K562 (cell line): Measurements from ENCODE around the gene RBBP4. TPM values are rescaled to one million over a fixed set of nuclear protein-coding genes. Genes with fewer than 3 reads are reported as not detected.
"Not testable (repeated sequence)": the region's sequence is repeated elsewhere in the genome, so short reads cannot be mapped to it uniquely, and the experiment has no call there.

Experiments
- ATAC-seq: fragments of 200-7000 bp; cut with Tn5 transposase; 3 replicates; pipeline ENCODE4 v1.9.1; 2020; ENCODE audit warnings: moderate library complexity
- BruUV-seq: library from RNA; stranded (reverse); fragments of 400-500 nt; replicated peaks from 2 replicates; lab custom pipeline; 2021; lab: Mats Ljungman, UMichigan
- CTCF ChIA-PET: fragments of 300-600 bp; formaldehyde crosslinking; extraction: SDS; loops from one replicate; lab custom pipeline; 2021; ENCODE audit warnings: low intra/inter-chr PET ratio; lab: Yijun Ruan, JAX
- POLR2A ChIA-PET: fragments of 300-600, 350-650 bp; sonication (Branson Sonifier 250); formaldehyde crosslinking; extraction: SDS; loops from one replicate; lab custom pipeline; 2021; ENCODE audit warnings: antibody characterized with exemption, inconsistent platforms; lab: Yijun Ruan, JAX
- DNase-seq, 4 experiments: peaks; one replicate each; pipeline versions ENCODE4 v3.0.0 to v3.0.0-alpha.2; 2011 to 2018; ENCODE audit warnings: low spot score in 3 of 4, mixed read lengths in 3 of 4; ENCODE audit errors: extremely low read depth in 1 of 4
- FAIRE-seq: peaks from 2 replicates; lab custom pipeline; 2011; peaks lifted over from hg19 to GRCh38; lab: Jason Lieb, UNC
- H2AFZ ChIP-seq: 2 replicates; pipeline ENCODE4 v1.6.0; 2011; ENCODE audit warnings: low read depth, low read length, control low read depth, inconsistent platforms
- H3K27ac ChIP-seq: fragments of 200-600 bp; 3 replicates; pipeline ENCODE4 v1.8.0; 2011; ENCODE audit warnings: low read depth, mild to moderate bottlenecking, control low read depth, inconsistent platforms, low read length, moderate library complexity, mixed read lengths; ENCODE audit errors: extremely low read depth
- H3K27me3 ChIP-seq, 2 experiments: fragments of 300-600 bp in 1 of 2; 2 replicates in 1 of 2; 3 replicates in 1 of 2; pipeline versions ENCODE4 v1.6.0 to v1.8.0; 2011; ENCODE audit warnings: inconsistent platforms in 2 of 2, low read length in 2 of 2, mild to moderate bottlenecking in 1 of 2, mixed read lengths in 1 of 2, moderate library complexity in 1 of 2; ENCODE audit not compliant: control insufficient read depth in 2 of 2, insufficient read depth in 2 of 2
- H3K36me3 ChIP-seq: fragments of 300-600 bp; 3 replicates; pipeline ENCODE4 v1.8.0; 2011; ENCODE audit warnings: mild to moderate bottlenecking, low read length, inconsistent platforms; ENCODE audit not compliant: control insufficient read depth, insufficient read depth
- H3K4me1 ChIP-seq, 2 experiments: fragments of 200-600 bp in 1 of 2; replicated peaks in 1 of 2; 2 replicates in 1 of 2; 3 replicates in 1 of 2; pipeline versions ENCODE4 v1.5.1 to v1.8.0; 2011; ENCODE audit warnings: inconsistent platforms in 2 of 2, low read length in 2 of 2, mild to moderate bottlenecking in 1 of 2, mixed read lengths in 1 of 2, moderate library complexity in 1 of 2; ENCODE audit not compliant: control insufficient read depth in 2 of 2, insufficient read depth in 2 of 2
- H3K4me2 ChIP-seq: 2 replicates; pipeline ENCODE4 v1.6.1; 2011; ENCODE audit warnings: low read length, control low read depth, inconsistent platforms, mixed read lengths; ENCODE audit not compliant: insufficient read depth
- H3K4me3 ChIP-seq: fragments of 200-600 bp; sonication (generic), shearing (Covaris generic); 2 replicates; pipeline ENCODE4 v1.5.1; 2016; ENCODE audit warnings: control low read depth, inconsistent platforms
- H3K79me2 ChIP-seq: fragments of 200-600 bp; 3 replicates; pipeline ENCODE4 v1.8.0; 2011; ENCODE audit warnings: low read length, inconsistent platforms; ENCODE audit not compliant: control insufficient read depth, insufficient read depth
- H3K9ac ChIP-seq, 2 experiments: 2 replicates each; pipeline versions ENCODE4 v1.6.0 to v1.6.1; 2011; ENCODE audit warnings: low read depth in 2 of 2, low read length in 2 of 2, control low read depth in 1 of 2, inconsistent platforms in 1 of 2, mild to moderate bottlenecking in 1 of 2, mixed read lengths in 1 of 2; ENCODE audit not compliant: insufficient read depth in 1 of 2
- H3K9me1 ChIP-seq: one replicate; pipeline ENCODE4 v1.6.0; 2011; ENCODE audit warnings: inconsistent platforms, mild to moderate bottlenecking, low read length, moderate library complexity; ENCODE audit not compliant: control insufficient read depth, insufficient read depth
- H3K9me3 ChIP-seq: replicated peaks from 2 replicates; pipeline ENCODE4 v1.5.1; 2011; ENCODE audit warnings: low read depth, low read length, inconsistent platforms; ENCODE audit not compliant: control insufficient read depth, insufficient read depth
- H4K20me1 ChIP-seq: replicated peaks from 2 replicates; pipeline ENCODE4 v1.6.1; 2011; ENCODE audit warnings: low read length, inconsistent platforms, mixed read lengths; ENCODE audit not compliant: control insufficient read depth, insufficient read depth
- GTF2E2 ChIP-seq: fragments of 200-800 bp; sonication (Bioruptor generic); IDR thresholded peaks from 2 replicates; pipeline ENCODE4 v1.6.1; 2016; ENCODE audit warnings: missing genetic modification characterization, missing compliant biosample characterization
- MBD1 ChIP-seq: fragments of 250-450 bp; sonication (Bioruptor Pico); IDR thresholded peaks from 2 replicates; pipeline ENCODE4 v1.8.0; 2022; ENCODE audit warnings: inconsistent platforms
- NCOA6 ChIP-seq: fragments of 450-650 bp; IDR thresholded peaks from 2 replicates; pipeline ENCODE4 v1.6.1; 2017; ENCODE audit warnings: mild to moderate bottlenecking
- NFE2L1 ChIP-seq: fragments of 450-650 bp; IDR thresholded peaks from 2 replicates; pipeline ENCODE4 v1.6.1; 2016; ENCODE audit warnings: missing genetic modification characterization, low read depth, mild to moderate bottlenecking, missing compliant biosample characterization, moderate library complexity, borderline replicate concordance
- WGBS: fragments of 100-300 bp; shearing (Covaris generic); methylation state at CpG from one replicate; pipeline ENCODE4 v1.1.6; 2016; ENCODE audit warnings: low coverage, mixed read lengths; ENCODE audit not compliant: insufficient coverage; ENCODE audit errors: missing lambda C conversion rate; 5-methylcytosine and 5-hydroxymethylcytosine counted together
- in situ Hi-C: fragments of 300-500 bp; cut with MboI; formaldehyde crosslinking; loops from 4 replicates; pipeline ENCODE4 v1.15.0; 2018; ENCODE audit warnings: inconsistent platforms, mixed read lengths
- intact Hi-C: fragments of 100-400 bp; cut with micrococcal nuclease; formaldehyde crosslinking; loops from 2 replicates; pipeline ENCODE4 v1.14.2; 2022
- polyA plus RNA-seq, 8 experiments: library from polyadenylated mRNA; depleted of rRNA in 4 of 8; stranded (reverse) in 5 of 8; unstranded in 3 of 8; fragments of >200 nt; fragmentation: Nextera tagmentation in 2 of 8; fragmentation: Illumina TruSeq in 1 of 8; extraction: Ambion mirVana in 2 of 8; extraction: Trizol in 1 of 8; gene quantifications; 2 replicates each; pipeline versions ENCODE4 v1.2.1 to v1.2.3, GENCODE V29; 2011 to 2014; ENCODE audit warnings: inconsistent platforms in 1 of 8, missing spikeins in 1 of 8
- total RNA-seq, 7 experiments: library from RNA; depleted of rRNA in 6 of 7; stranded (reverse); fragments of >200 nt in 6 of 7; fragmentation: Illumina TruSeq in 2 of 7; extraction: Trizol in 2 of 7; gene quantifications; 2 replicates each; pipeline versions ENCODE4 v1.2.1 to v1.2.3, GENCODE V29; 2011 to 2021; ENCODE audit warnings: low replicate concordance in 1 of 7
- TF ChIP-seq, protein P1 (sequence below): fragments of 150-350 bp; conservative IDR thresholded peaks from 2 replicates; pipeline ENCODE4 v1.6.1; 2014; ENCODE audit warnings: low read length
- TF ChIP-seq, protein P2 (sequence below): fragments of 250-450 bp; sonication (Bioruptor Pico); IDR thresholded peaks from 2 replicates; pipeline ENCODE4 v1.5.0; 2021; ENCODE audit warnings: mild to moderate bottlenecking, borderline replicate concordance

The RBBP4 gene
- total and polyA plus RNA-seq, 9 of the 15 experiments (the other 6 are each of a cell fraction or from before 2014, with no cell fraction given) = 185 to 409 (median 259) TPM

DNA sequence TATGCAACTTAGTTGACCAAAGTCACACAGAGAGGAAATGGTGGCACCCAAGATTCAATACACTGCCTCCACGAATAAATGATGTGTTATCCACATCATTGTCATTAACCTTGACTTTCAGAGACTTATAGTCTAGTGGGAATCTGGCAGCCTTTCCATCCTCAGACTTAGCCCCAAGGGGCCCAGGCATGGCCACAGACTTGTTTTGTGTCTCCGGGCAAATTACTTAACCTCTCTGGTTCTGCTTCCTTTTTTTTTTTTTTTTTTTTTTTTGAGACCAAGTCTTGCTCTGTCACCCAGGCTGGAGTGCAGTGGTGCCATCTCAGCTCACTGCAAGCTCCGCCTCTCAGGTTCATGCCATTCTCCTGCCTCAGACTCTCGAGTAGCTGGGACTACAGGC is 60.2 kb downstream of the RBBP4 start:
- DNase-seq, H3K4me3 ChIP-seq, BruUV-seq, H3K9me3 ChIP-seq, H3K9ac ChIP-seq, FAIRE-seq, H3K9me1 ChIP-seq, H3K27ac ChIP-seq, H3K27me3 ChIP-seq, ATAC-seq, H3K36me3 ChIP-seq, H3K79me2 ChIP-seq, H3K4me2 ChIP-seq, H2AFZ ChIP-seq, H4K20me1 ChIP-seq: not testable (repeated sequence)
- 76% methylated on average over 4 of the region's 4 CpGs for WGBS
- H3K4me1 ChIP-seq = peaks cover 7 to 29% of the 10 kb centered on the region in 2 experiments; a peak in 4 of 5 replicates
- POLR2A ChIA-PET = interaction anchor here (1.0 to 8.8 kb wide), 3 partner anchors 16 to 64 kb away, joined by 3 to 116 read pairs (median 11); no protein-coding TSS in a partner anchor
- intact Hi-C loops (loop anchor here (5.0 kb wide), 1 partner anchor 381 kb away; no protein-coding TSS in a partner anchor), in situ Hi-C loops (loop anchor here (10.0 kb wide), 1 partner anchor 54 kb away; no protein-coding TSS in a partner anchor)
- CTCF ChIA-PET = interaction anchor here (1.7 to 3.5 kb wide), 3 partner anchors 62 to 161 kb away, joined by 15 to 99 read pairs (median 26); partner anchors contain the start of gene FNDC5
- 0 out of 2 replicates have a peak, but pooled peaks have one; percentile 21 for TF ChIP-seq GTF2E2 (tag)

GRCh38 chr1:32713081-32713480 is 62.1 kb downstream of the RBBP4 start:
- no peaks in the 10 kb centered on the region for H3K9me1 ChIP-seq
- DNase-seq (no peak), FAIRE-seq (no peak), ATAC-seq (no peak)
- POLR2A ChIA-PET = interaction anchor here (0.6 to 8.8 kb wide), 9 partner anchors 9 to 626 kb away, joined by 3 to 116 read pairs (median 7); no protein-coding TSS in a partner anchor
- intact Hi-C loops = loop anchor here (5.0 kb wide), 1 partner anchor 379 kb away; no protein-coding TSS in a partner anchor
- no peaks in the 10 kb centered on the region for H3K79me2 ChIP-seq
- no peaks in the 10 kb centered on the region for H3K36me3 ChIP-seq
- H4K20me1 ChIP-seq = no peaks in the 10 kb centered on the region
- H3K9ac ChIP-seq = peak overlapping the region in 1 of 2 experiments; percentile 56; a peak in 1 of 4 replicates
- H3K27me3 ChIP-seq = no peaks in the 10 kb centered on the region
- no TSS peak for BruUV-seq
- no peak overlapping the region for H3K4me3 ChIP-seq
- no peak overlapping the region for H3K27ac ChIP-seq
- H3K4me2 ChIP-seq = no peak overlapping the region
- H3K9me3 ChIP-seq = no peaks in the 10 kb centered on the region
- peaks cover 19 to 43% of the 10 kb centered on the region in 2 experiments; a peak in 4 of 5 replicates for H3K4me1 ChIP-seq
- in situ Hi-C loops = loop anchor here (10.0 kb wide), 1 partner anchor 52 kb away; no protein-coding TSS in a partner anchor
- 92% methylated on average over 10 of the region's 10 CpGs for WGBS
- CTCF ChIA-PET = interaction anchor here (0.6 to 3.5 kb wide), 6 partner anchors 28 to 163 kb away, joined by 3 to 99 read pairs (median 12); partner anchors contain the start of gene FNDC5
- H2AFZ ChIP-seq = peak overlapping the region; percentile 21; the same call in 1 of the 2 replicates
- TF ChIP-seq NFE2L1 (no peak), NCOA6 (no peak), MBD1 (no peak)
- TF ChIP-seq, protein P1, sequence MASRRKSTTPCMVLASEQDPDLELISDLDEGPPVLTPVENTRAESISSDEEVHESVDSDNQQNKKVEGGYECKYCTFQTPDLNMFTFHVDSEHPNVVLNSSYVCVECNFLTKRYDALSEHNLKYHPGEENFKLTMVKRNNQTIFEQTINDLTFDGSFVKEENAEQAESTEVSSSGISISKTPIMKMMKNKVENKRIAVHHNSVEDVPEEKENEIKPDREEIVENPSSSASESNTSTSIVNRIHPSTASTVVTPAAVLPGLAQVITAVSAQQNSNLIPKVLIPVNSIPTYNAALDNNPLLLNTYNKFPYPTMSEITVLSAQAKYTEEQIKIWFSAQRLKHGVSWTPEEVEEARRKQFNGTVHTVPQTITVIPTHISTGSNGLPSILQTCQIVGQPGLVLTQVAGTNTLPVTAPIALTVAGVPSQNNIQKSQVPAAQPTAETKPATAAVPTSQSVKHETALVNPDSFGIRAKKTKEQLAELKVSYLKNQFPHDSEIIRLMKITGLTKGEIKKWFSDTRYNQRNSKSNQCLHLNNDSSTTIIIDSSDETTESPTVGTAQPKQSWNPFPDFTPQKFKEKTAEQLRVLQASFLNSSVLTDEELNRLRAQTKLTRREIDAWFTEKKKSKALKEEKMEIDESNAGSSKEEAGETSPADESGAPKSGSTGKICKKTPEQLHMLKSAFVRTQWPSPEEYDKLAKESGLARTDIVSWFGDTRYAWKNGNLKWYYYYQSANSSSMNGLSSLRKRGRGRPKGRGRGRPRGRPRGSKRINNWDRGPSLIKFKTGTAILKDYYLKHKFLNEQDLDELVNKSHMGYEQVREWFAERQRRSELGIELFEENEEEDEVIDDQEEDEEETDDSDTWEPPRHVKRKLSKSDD = no peak
- TF ChIP-seq, protein P2, sequence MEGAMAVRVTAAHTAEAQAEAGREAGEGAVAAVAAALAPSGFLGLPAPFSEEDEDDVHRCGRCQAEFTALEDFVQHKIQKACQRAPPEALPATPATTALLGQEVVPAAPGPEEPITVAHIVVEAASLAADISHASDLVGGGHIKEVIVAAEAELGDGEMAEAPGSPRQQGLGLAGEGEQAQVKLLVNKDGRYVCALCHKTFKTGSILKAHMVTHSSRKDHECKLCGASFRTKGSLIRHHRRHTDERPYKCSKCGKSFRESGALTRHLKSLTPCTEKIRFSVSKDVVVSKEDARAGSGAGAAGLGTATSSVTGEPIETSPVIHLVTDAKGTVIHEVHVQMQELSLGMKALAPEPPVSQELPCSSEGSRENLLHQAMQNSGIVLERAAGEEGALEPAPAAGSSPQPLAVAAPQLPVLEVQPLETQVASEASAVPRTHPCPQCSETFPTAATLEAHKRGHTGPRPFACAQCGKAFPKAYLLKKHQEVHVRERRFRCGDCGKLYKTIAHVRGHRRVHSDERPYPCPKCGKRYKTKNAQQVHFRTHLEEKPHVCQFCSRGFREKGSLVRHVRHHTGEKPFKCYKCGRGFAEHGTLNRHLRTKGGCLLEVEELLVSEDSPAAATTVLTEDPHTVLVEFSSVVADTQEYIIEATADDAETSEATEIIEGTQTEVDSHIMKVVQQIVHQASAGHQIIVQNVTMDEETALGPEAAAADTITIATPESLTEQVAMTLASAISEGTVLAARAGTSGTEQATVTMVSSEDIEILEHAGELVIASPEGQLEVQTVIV = no peak
